ENCODE results near the gene USP17L12.
"Not testable (repeated sequence)": the region's sequence is repeated elsewhere in the genome, so short reads cannot be mapped to it uniquely, and the experiment has no call there.

The USP17L12 gene

GRCh38 chr4:9219852-9220251 lies at the start of gene USP17L12:
Gene USP17L12 (plus strand): TSS chr4:9220152. CDS start chr4:9220152, 0 bp downstream.
- H3K4me3 ChIP-seq (ENCODE audit: low read depth in 1 of 2, low read length in 2 of 2); H3K4me1 ChIP-seq (ENCODE audit: control insufficient read depth in 1 of 2, insufficient read depth in 2 of 2, low read length in 2 of 2); H3K27ac ChIP-seq (ENCODE audit: low read length); H3K9me3 ChIP-seq (ENCODE audit: control insufficient read depth in 1 of 2, low read length in 2 of 2); H3K27me3 ChIP-seq (ENCODE audit: low read depth, low read length); H3K36me3 ChIP-seq (ENCODE audit: control insufficient read depth in 1 of 2, insufficient read depth in 2 of 2, low read length in 2 of 2): not testable (repeated sequence)

GRCh38 chr4:9210357-9210756 lies 9.6 kb upstream of the USP17L12 start, which contains the start of gene USP17L10:
Gene USP17L10 (plus strand): TSS chr4:9210657. CDS start chr4:9210657, 0 bp downstream.
- not testable (repeated sequence) for H3K27ac ChIP-seq (ENCODE audit: low read length)

GRCh38 chr4:9214701-9215100 lies 5.3 kb upstream of the USP17L12 start:
- H3K9me3 ChIP-seq (ENCODE audit: control insufficient read depth in 1 of 2, low read length in 2 of 2); H3K4me1 ChIP-seq (ENCODE audit: control insufficient read depth in 1 of 2, insufficient read depth in 2 of 2, low read length in 2 of 2); H3K27me3 ChIP-seq (ENCODE audit: low read depth, low read length); H3K36me3 ChIP-seq (ENCODE audit: control insufficient read depth in 1 of 2, insufficient read depth in 2 of 2, low read length in 2 of 2); H3K4me3 ChIP-seq (ENCODE audit: low read depth in 1 of 2, low read length in 2 of 2); H3K27ac ChIP-seq (ENCODE audit: low read length): not testable (repeated sequence)

More at GRCh38 chr4:9210357-9210756, 9.6 kb upstream of the USP17L12 start, which contains the start of gene USP17L10:
- H3K36me3 ChIP-seq (ENCODE audit: control insufficient read depth in 1 of 2, insufficient read depth in 2 of 2, low read length in 2 of 2); H3K27me3 ChIP-seq (ENCODE audit: low read depth, low read length); H3K4me3 ChIP-seq (ENCODE audit: low read depth in 1 of 2, low read length in 2 of 2); H3K9me3 ChIP-seq (ENCODE audit: control insufficient read depth in 1 of 2, low read length in 2 of 2); H3K4me1 ChIP-seq (ENCODE audit: control insufficient read depth in 1 of 2, insufficient read depth in 2 of 2, low read length in 2 of 2): not testable (repeated sequence)

GRCh38 chr4:9215105-9215504 lies 4.8 kb upstream of the USP17L12 start, which contains the start of gene USP17L11:
Gene USP17L11 (plus strand): TSS chr4:9215405. CDS start chr4:9215405, 0 bp downstream.
- not testable (repeated sequence) for H3K4me3 ChIP-seq (ENCODE audit: low read depth in 1 of 2, low read length in 2 of 2); H3K27ac ChIP-seq (ENCODE audit: low read length)

GRCh38 chr4:9224596-9224995 lies 4.6 kb downstream of the USP17L12 start, which contains the start of gene USP17L13:
Gene USP17L13 (plus strand): TSS chr4:9224896. CDS start chr4:9224896, 0 bp downstream.
- H3K4me1 ChIP-seq (ENCODE audit: control insufficient read depth in 1 of 2, insufficient read depth in 2 of 2, low read length in 2 of 2); H3K4me3 ChIP-seq (ENCODE audit: low read depth in 1 of 2, low read length in 2 of 2); H3K27ac ChIP-seq (ENCODE audit: low read length); H3K9me3 ChIP-seq (ENCODE audit: control insufficient read depth in 1 of 2, low read length in 2 of 2); H3K36me3 ChIP-seq (ENCODE audit: control insufficient read depth in 1 of 2, insufficient read depth in 2 of 2, low read length in 2 of 2); H3K27me3 ChIP-seq (ENCODE audit: low read depth, low read length): not testable (repeated sequence)

More at GRCh38 chr4:9215105-9215504, 4.8 kb upstream of the USP17L12 start, which contains the start of gene USP17L11:
- H3K27me3 ChIP-seq (ENCODE audit: low read depth, low read length); H3K36me3 ChIP-seq (ENCODE audit: control insufficient read depth in 1 of 2, insufficient read depth in 2 of 2, low read length in 2 of 2); H3K4me1 ChIP-seq (ENCODE audit: control insufficient read depth in 1 of 2, insufficient read depth in 2 of 2, low read length in 2 of 2); H3K9me3 ChIP-seq (ENCODE audit: control insufficient read depth in 1 of 2, low read length in 2 of 2): not testable (repeated sequence)

GRCh38 chr4:9230249-9230648 lies 10.3 kb downstream of the USP17L12 start:
- not testable (repeated sequence) for H3K36me3 ChIP-seq (ENCODE audit: control insufficient read depth in 1 of 2, insufficient read depth in 2 of 2, low read length in 2 of 2); H3K4me3 ChIP-seq (ENCODE audit: low read depth in 1 of 2, low read length in 2 of 2); H3K4me1 ChIP-seq (ENCODE audit: control insufficient read depth in 1 of 2, insufficient read depth in 2 of 2, low read length in 2 of 2); H3K27me3 ChIP-seq (ENCODE audit: low read depth, low read length); H3K27ac ChIP-seq (ENCODE audit: low read length); H3K9me3 ChIP-seq (ENCODE audit: control insufficient read depth in 1 of 2, low read length in 2 of 2)

- not testable (repeated sequence) for H3K9me3 ChIP-seq (ENCODE audit: control insufficient read depth in 1 of 2, low read length in 2 of 2); H3K4me3 ChIP-seq (ENCODE audit: low read depth in 1 of 2, low read length in 2 of 2); H3K27ac ChIP-seq (ENCODE audit: low read length); H3K27me3 ChIP-seq (ENCODE audit: low read depth, low read length); H3K4me1 ChIP-seq (ENCODE audit: control insufficient read depth in 1 of 2, insufficient read depth in 2 of 2, low read length in 2 of 2); H3K36me3 ChIP-seq (ENCODE audit: control insufficient read depth in 1 of 2, insufficient read depth in 2 of 2, low read length in 2 of 2)
Measured at GRCh38 chr4:9234085-9234484, 14.1 kb downstream of the USP17L12 start, which contains the start of gene USP17L15. Gene USP17L15 (plus strand): TSS chr4:9234385. CDS start chr4:9234385, 0 bp downstream.

- not testable (repeated sequence) for H3K27ac ChIP-seq (ENCODE audit: low read length); H3K9me3 ChIP-seq (ENCODE audit: control insufficient read depth in 1 of 2, low read length in 2 of 2); H3K4me3 ChIP-seq (ENCODE audit: low read depth in 1 of 2, low read length in 2 of 2); H3K27me3 ChIP-seq (ENCODE audit: low read depth, low read length); H3K36me3 ChIP-seq (ENCODE audit: control insufficient read depth in 1 of 2, insufficient read depth in 2 of 2, low read length in 2 of 2); H3K4me1 ChIP-seq (ENCODE audit: control insufficient read depth in 1 of 2, insufficient read depth in 2 of 2, low read length in 2 of 2)
Measured at GRCh38 chr4:9238461-9238860, 18.5 kb downstream of the USP17L12 start.

- H3K36me3 ChIP-seq (ENCODE audit: control insufficient read depth in 1 of 2, insufficient read depth in 2 of 2, low read length in 2 of 2); H3K9me3 ChIP-seq (ENCODE audit: control insufficient read depth in 1 of 2, low read length in 2 of 2); H3K27ac ChIP-seq (ENCODE audit: low read length); H3K4me3 ChIP-seq (ENCODE audit: low read depth in 1 of 2, low read length in 2 of 2); H3K4me1 ChIP-seq (ENCODE audit: control insufficient read depth in 1 of 2, insufficient read depth in 2 of 2, low read length in 2 of 2); H3K27me3 ChIP-seq (ENCODE audit: low read depth, low read length): not testable (repeated sequence)
Measured at GRCh38 chr4:9243579-9243978, 23.6 kb downstream of the USP17L12 start, which contains the start of gene USP17L17. Gene USP17L17 (plus strand): TSS chr4:9243879. CDS start chr4:9243879, 0 bp downstream.

GRCh38 chr4:9247953-9248680 lies 28.2 kb downstream of the USP17L12 start, which contains the start of gene USP17L18:
Gene USP17L18 (plus strand): TSS chr4:9248630. CDS start chr4:9248630, 0 bp downstream.
- H3K4me1 ChIP-seq (ENCODE audit: control insufficient read depth in 1 of 2, insufficient read depth in 2 of 2, low read length in 2 of 2); H3K36me3 ChIP-seq (ENCODE audit: control insufficient read depth in 1 of 2, insufficient read depth in 2 of 2, low read length in 2 of 2); H3K27ac ChIP-seq (ENCODE audit: low read length); H3K4me3 ChIP-seq (ENCODE audit: low read depth in 1 of 2, low read length in 2 of 2); H3K9me3 ChIP-seq (ENCODE audit: control insufficient read depth in 1 of 2, low read length in 2 of 2); H3K27me3 ChIP-seq (ENCODE audit: low read depth, low read length): not testable (repeated sequence)

- not testable (repeated sequence) for H3K4me1 ChIP-seq (ENCODE audit: control insufficient read depth in 1 of 2, insufficient read depth in 2 of 2, low read length in 2 of 2); H3K36me3 ChIP-seq (ENCODE audit: control insufficient read depth in 1 of 2, insufficient read depth in 2 of 2, low read length in 2 of 2)
Measured at GRCh38 chr4:9253078-9253477, 33.1 kb downstream of the USP17L12 start, which contains the start of gene USP17L19. Gene USP17L19 (plus strand): TSS chr4:9253378. CDS start chr4:9253378, 0 bp downstream.

More at GRCh38 chr4:9253078-9253477, 33.1 kb downstream of the USP17L12 start, which contains the start of gene USP17L19:
- H3K27ac ChIP-seq (ENCODE audit: low read length); H3K9me3 ChIP-seq (ENCODE audit: control insufficient read depth in 1 of 2, low read length in 2 of 2); H3K27me3 ChIP-seq (ENCODE audit: low read depth, low read length); H3K4me3 ChIP-seq (ENCODE audit: low read depth in 1 of 2, low read length in 2 of 2): not testable (repeated sequence)
